GM19395 (cell line): ENCODE data around the gene CLSTN3.
"Not testable (repeated sequence)": the region's sequence is repeated elsewhere in the genome, so short reads cannot be mapped to it uniquely, and the experiment has no call there.

Source experiments
- ATAC-seq: cut with Tn5 transposase; IDR thresholded peaks from one replicate; pipeline ENCODE4 v1.9.1; 2021; ENCODE audit warnings: mild to moderate bottlenecking, moderate library complexity; ENCODE audit not compliant: unreplicated experiment

The CLSTN3 gene

GRCh38 chr12:7186058-7186457 lies 55.9 kb downstream of the CLSTN3 start:
- not testable (repeated sequence) for ATAC-seq

DNA sequence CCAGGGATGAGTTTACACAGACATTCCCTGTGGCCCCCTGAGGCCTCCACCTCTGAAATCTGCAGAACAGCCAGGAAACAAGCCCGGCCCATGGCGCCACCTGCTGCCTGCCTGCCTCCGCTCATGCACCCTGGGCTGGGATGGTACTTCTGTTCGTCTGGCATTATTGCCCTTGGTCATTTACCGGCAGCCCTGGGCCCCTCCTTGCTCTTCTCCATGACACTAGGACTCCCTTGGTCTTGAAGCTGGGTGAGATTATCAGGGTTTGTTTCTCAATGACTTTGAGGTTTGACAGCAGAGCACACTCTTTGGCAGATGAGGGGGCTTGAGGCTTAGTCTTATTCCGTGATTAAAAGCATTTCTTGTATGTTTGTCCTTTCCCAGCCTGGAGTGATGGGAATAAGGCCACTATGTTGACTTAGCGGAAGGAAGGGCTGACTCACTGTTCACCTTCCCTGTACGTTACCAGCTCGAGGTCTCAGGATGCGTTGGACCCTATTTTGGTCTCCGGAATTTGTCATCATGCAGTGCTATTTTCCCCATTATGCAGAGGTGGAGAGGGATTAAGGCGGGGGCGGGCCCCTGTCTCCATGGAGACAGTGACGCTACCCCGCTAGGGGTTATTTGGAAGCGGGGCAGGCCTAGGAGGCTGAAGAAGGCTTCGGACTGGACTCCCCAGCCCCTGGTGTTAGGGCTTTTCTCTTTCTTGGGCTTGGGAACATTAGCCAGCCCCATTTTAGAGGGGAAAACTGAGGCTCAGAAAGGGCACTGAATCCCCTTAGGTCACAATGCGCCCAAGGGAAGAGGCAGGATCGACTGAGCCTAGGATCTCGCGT lies 58.6 kb downstream of the CLSTN3 start:
- peak; percentile 49 for ATAC-seq

DNA sequence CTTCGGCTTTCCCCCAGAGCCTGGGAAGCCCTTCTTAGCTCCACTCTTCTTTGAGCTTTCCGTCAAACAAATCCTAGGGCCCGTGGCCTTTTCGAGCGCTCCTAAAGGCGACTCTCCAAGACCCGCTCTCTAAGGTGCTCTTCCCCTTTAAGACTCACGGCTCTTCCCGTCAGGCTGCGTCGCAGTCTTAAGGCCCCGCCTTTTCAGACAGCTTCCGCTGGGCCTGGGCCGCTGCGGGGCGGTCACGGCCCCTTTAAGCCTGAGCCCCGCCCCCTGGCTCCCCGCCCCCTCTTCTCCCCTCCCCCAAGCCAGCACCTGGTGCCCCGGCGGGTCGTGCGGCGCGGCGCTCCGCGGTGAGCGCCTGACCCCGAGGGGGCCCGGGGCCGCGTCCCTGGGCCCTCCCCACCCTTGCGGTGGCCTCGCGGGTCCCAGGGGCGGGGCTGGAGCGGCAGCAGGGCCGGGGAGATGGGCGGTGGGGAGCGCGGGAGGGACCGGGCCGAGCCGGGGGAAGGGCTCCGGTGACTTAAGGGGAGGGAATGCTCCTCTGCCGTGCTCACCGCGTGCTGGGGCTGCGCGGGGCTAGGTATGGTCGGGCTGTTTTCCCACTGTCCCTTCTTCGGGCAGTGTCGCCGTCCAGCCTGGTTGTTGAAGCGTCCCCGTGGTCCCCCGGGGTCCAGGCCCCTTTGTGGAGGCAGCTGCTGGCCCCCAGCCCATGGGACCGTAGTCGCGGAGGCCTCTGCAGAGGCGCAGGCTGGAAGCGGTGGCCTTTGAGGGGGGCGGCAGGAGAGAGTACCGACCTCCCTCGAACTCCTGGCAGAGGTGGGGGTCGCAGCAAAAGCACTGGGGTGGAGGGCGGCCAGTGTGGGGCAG lies 59.5 kb downstream of the CLSTN3 start, which contains the start of gene PEX5:
PEX5 (plus strand) TSS at position 289 of the 870 bp plus-strand sequence. CDS start 692 bp downstream, outside the sequence.
- peak; percentile 94 for ATAC-seq

- ATAC-seq: no peak
Observed at GRCh38 chr12:7190268-7191055, 60.3 kb downstream of the CLSTN3 start.

DNA sequence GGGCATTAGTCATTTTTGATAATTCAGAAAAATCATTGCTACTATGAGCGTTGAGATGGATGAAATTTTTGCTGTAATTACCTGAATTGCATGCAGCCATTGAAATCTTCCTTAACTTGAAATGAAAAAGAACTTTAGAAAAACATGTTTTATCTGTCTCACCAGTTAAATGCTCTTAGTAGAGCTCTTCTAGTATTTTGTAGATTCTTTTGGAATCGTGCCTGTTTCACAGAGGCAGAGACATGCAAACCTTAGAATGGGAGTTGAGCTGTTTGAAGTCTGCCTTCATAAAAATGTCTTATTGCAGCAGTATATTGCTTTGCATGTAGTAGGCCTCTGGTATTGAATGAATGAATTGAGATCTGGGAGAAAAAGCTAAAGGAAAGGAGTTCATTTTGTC lies 63.5 kb downstream of the CLSTN3 start:
- no peak for ATAC-seq

DNA sequence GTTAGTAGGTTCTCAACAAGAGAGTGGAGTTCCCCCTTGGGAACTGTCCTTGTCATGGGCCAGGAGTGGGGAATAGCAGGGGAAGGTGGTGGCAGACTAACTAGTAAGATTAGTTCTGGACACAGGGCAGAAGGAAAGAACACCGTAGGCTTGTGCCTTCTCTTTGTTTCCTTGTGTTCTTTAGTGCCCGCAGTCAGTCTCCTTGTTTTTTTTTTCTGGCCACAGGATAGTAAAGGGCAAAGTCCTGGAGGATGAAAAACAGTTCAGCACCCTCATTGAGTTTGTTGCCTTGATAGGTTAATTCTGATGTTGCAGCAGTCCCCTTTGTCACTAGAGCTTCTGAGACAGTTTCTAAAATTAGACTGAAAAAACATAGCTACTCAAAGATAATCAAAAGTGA lies 67.7 kb downstream of the CLSTN3 start:
- no peak for ATAC-seq

DNA sequence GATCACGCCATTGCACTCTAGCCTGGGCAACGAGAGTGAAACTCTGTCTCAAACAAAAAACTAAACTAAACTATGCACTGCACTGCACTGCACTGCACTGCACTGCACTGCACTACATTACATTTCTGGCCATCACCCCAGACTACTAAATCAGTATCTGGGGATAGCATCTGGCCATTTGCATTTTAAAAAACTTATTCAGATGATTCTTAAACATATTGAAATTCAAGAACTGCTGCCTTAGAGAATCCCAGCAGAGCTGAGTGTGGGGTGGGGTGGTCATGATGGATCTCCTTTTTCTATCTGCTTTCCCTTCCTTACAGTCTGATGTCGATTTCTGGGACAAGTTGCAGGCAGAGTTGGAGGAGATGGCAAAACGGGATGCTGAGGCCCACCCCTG lies 72.9 kb downstream of the CLSTN3 start:
- ATAC-seq: no peak

DNA sequence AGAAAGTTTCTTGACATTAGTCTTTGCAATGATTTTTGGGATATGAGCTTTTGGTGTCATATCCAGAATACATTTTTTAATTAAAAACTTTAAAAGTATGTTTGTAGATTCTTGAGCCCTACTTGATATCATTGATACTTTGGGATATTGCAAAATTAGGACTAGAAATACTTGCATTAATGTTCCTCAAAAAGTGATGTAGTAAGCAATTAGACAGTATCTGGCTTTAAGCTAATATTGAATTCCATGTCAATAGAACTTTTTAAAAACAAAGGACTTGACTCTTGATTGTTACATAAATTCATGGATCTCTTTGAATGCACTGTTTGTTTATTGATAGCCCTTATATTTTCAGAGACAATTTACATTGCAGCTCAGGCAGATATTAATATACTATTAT lies 74.9 kb downstream of the CLSTN3 start:
- no peak for ATAC-seq

DNA sequence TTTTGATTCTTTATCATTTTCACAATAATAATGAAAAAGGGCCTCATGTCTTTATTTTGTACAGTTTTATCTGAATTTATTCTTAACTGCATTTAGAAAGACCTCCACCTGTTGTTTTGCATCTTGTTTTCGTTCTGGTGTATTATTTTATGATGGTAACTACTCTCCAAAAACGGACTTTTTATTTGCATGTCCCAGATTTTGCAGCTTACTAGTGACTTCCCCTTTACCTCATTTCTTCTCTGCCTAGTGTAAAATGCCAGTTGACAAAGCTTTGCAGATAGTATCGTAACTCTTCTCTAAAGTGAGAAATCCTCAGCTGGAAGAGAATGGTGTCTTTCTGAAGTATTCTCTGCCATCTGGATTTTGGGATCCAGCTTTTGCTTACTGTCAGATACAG lies 76.5 kb downstream of the CLSTN3 start:
- no peak for ATAC-seq

GRCh38 chr12:7207866-7208625 lies 77.9 kb downstream of the CLSTN3 start:
- ATAC-seq: no peak
